ENCODE results near the gene CDH8.
"Not testable (repeated sequence)": the region's sequence is repeated elsewhere in the genome, so short reads cannot be mapped to it uniquely, and the experiment has no call there.

CDH8 gene

DNA sequence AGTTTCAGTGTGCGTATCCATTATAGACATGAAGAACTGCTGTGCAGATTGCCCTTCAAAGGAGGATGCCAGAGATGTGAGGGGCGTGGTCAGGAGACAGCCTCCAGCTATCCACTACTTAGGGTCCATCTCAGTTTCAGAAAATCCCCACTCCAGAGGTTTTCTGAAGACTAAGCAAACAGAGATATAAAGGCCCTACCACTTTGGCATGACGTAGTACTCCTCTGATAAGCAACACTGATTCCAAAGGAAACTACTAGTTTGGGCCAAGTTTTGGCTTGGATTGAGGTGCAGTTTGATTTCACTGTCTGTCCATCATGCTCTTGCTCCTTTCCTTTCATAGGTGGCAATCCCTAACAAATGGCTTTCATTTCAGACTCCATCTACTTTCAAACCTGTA, 228.7 kb downstream of the CDH8 start:
- TF ChIP-seq, protein P1, sequence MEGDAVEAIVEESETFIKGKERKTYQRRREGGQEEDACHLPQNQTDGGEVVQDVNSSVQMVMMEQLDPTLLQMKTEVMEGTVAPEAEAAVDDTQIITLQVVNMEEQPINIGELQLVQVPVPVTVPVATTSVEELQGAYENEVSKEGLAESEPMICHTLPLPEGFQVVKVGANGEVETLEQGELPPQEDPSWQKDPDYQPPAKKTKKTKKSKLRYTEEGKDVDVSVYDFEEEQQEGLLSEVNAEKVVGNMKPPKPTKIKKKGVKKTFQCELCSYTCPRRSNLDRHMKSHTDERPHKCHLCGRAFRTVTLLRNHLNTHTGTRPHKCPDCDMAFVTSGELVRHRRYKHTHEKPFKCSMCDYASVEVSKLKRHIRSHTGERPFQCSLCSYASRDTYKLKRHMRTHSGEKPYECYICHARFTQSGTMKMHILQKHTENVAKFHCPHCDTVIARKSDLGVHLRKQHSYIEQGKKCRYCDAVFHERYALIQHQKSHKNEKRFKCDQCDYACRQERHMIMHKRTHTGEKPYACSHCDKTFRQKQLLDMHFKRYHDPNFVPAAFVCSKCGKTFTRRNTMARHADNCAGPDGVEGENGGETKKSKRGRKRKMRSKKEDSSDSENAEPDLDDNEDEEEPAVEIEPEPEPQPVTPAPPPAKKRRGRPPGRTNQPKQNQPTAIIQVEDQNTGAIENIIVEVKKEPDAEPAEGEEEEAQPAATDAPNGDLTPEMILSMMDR (IDR thresholded peaks at IDR 0.05; ENCODE audit: low read length, missing control alignments): no peak

DNA sequence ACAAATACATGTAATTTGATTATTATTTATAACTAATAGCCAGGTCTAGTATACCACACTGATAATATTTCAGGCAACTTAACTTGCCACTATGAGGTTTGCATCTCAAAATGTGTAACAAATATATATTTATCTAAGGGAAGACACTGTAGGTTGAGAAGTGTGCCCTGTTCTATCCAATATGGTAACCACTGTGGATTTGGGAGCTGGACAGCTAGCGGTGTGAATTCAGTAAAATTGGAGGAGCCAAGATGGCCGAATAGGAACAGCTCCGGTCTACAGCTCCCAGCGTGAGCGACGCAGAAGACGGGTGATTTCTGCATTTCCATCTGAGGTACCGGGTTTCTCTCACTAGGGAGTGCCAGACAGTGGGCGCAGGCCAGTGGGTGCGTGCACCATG, 235.0 kb downstream of the CDH8 start:
- DNase-seq (ENCODE audit: low read depth); H3K4me3 ChIP-seq (replicated peaks; ENCODE audit: low read depth, low read length): not testable (repeated sequence)

More for the DNA sequence above, 228.7 kb downstream of the CDH8 start:
- H3K4me3 ChIP-seq (replicated peaks; ENCODE audit: low read depth, low read length): no peak overlapping the region
- no peak for DNase-seq (ENCODE audit: low read depth)

DNA sequence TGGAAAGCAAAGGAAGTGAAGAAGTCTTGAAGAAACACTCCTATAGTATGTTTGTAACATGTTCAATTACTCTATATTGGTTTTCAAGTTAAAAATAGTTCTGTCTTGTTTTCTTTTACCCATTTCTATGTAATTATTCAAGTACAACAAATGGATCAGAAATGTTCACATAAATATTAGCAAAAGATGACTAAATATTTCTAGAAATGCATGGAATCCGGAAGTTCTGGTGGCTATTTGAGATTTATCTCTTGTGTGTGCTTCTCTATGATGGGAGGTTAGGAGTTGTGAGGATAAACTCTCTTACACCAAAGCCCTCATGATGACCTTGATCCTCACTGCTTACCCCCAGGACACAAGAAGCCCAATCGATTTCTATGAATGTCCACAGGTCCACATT, 237.5 kb downstream of the CDH8 start:
- no peak for DNase-seq (ENCODE audit: low read depth)
- TF ChIP-seq, protein P1 (IDR thresholded peaks at IDR 0.05; ENCODE audit: low read length, missing control alignments): no peak
- no peak overlapping the region for H3K4me3 ChIP-seq (replicated peaks; ENCODE audit: low read depth, low read length)

DNA sequence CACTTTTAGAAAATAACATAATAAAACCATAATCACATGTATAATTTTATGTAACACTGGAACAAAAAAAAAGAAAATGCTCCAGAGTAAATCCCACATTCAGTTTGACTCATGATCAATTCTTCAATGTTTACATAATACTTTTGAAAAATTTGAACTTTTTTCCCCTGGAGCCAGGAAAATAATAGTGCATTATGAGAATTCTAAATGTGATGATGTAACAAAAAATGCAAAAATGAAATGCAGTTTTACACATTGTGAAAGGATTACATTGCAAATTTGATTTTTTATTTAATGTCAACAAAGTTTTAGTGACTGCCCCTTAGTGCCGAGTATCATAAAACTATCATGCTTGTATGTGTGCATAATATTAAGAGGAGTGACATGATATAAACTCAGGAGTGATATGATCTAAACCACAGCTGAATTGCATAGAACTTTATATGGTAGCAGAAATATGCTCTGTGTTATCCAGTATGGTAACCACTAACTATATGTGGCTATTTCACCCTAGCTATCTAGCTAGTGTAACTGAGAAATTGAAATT, 238.2 kb downstream of the CDH8 start:
- H3K4me3 ChIP-seq (replicated peaks; ENCODE audit: low read depth, low read length): no peak overlapping the region
- TF ChIP-seq, protein P1 (IDR thresholded peaks at IDR 0.05; ENCODE audit: low read length, missing control alignments): no peak

DNA sequence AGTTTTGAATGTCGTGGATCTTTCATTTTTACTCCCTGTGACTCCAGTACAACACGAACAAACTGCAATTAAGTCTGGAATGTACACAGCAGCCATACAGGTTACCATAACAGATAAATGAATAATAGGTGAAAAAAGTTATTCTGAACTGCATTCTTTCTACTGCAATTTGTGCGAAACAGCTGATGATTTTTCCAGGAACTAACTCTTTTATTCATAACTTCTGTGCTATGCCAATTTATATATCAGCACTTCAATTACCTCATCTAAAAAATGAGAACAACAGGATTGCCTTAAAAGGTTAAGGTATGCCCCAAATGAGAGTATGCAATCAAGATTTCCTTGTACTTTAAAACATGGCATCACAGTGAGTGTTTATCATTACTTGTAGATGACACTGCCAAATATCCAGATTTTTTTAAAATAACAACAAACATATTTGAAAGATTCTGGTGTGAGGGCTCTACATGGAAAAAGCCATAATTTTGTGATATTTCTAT, 238.9 kb downstream of the CDH8 start:
- TF ChIP-seq, protein P1 (IDR thresholded peaks at IDR 0.05; ENCODE audit: low read length, missing control alignments): no peak
- no peak overlapping the region for H3K4me3 ChIP-seq (replicated peaks; ENCODE audit: low read depth, low read length)

More for the DNA sequence above, 238.2 kb downstream of the CDH8 start:
- DNase-seq (ENCODE audit: low read depth): no peak

DNA sequence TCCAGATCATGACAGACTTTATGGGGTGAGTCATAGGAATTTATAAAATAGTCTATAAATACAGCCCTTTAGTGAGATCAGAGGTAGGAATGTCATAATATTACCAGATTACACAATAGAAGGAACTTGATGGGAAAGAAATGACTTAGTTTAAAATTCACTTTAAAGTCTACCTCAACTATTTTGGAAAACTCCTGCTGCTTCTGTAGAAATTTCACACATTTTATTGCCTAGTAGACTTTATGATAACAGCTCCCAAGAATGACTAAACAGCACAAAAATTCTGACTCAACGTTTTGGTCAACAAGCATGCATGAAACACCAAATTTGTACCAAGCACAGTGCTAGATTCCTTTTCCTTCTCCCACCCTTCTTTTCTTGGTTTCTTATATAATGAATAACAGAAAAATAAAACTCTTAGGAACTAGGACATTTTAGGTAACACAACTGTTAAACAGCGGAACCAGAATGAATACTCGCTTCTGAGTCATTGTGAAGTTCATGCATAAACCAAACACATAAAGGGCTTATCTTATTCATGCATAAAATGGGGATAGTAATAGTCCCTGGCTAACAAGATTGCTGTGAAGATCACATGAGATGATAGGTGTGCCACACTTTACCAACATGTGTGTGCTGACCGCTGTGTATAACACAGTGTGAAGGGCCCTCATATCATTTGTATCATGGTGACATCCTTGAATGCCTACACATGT, 243.9 kb downstream of the CDH8 start:
- DNase-seq (ENCODE audit: low read depth): peak; percentile 77
- no peak overlapping the region for H3K4me3 ChIP-seq (replicated peaks; ENCODE audit: low read depth, low read length)
- TF ChIP-seq, protein P1 (IDR thresholded peaks at IDR 0.05; ENCODE audit: low read length, missing control alignments): no peak

More for the DNA sequence above, 238.9 kb downstream of the CDH8 start:
- DNase-seq (ENCODE audit: low read depth): peak; percentile 8

DNA sequence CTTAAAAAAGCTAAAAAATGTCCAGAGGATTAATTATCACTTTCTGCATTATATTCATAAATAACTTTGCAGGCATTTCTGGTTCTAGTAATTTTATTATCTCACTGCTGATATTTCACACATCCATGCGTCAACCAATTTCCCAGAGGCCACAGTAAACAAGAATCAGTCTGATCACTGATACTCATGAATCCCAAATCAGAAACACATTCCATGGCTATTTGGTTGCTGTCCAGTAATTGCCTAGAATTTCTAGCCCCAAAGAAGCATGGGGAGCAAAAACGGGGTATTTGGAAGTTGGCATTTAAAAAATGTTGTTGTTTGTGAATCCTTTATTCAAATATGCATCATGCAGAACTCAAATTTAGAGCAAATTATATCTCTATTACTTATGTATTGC, 244.8 kb downstream of the CDH8 start:
- H3K4me3 ChIP-seq (replicated peaks; ENCODE audit: low read depth, low read length): no peak overlapping the region
- DNase-seq (ENCODE audit: low read depth): peak; percentile 27
- TF ChIP-seq, protein P1 (IDR thresholded peaks at IDR 0.05; ENCODE audit: low read length, missing control alignments): no peak

DNA sequence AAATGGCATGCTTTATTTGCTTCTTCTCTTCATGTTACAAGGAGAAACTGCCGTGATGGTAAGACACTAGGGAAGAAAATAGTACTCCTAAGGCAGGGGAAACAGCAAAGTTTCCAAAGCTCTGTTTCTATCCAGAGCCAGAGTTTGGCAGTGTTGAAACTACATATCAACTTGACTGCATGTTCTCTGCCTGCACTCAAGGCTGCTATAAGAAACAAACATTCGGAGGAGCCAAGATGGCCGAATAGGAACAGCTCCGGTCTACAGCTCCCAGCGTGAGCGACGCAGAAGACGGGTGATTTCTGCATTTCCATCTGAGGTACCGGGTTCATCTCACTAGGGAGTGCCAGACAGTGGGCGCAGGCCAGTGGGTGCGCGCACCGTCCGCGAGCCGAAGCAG, 254.4 kb downstream of the CDH8 start:
- DNase-seq (ENCODE audit: low read depth); H3K4me3 ChIP-seq (replicated peaks; ENCODE audit: low read depth, low read length): not testable (repeated sequence)

All from fibroblast of pulmonary artery (primary cell).